Ishikawa (cell line): Measurements from ENCODE around the gene RALY.

Source experiments
- CEBPB ChIP-seq: IDR thresholded peaks from 2 replicates; pipeline ENCODE4 v1.6.1; 2012
- CREB1 ChIP-seq: IDR thresholded peaks from 2 replicates; pipeline ENCODE4 v1.6.1; 2012; ENCODE audit warnings: low read depth
- EGR1 ChIP-seq: IDR thresholded peaks from 2 replicates; pipeline ENCODE4 v1.6.1; 2012
- EP300 ChIP-seq: IDR thresholded peaks from 2 replicates; pipeline ENCODE4 v1.6.1; 2012; ENCODE audit warnings: borderline replicate concordance
- FOXM1 ChIP-seq: IDR thresholded peaks from 2 replicates; pipeline ENCODE4 v1.6.1; 2012; ENCODE audit warnings: low read depth, borderline replicate concordance
- MAX ChIP-seq: IDR thresholded peaks from 2 replicates; pipeline ENCODE4 v1.6.1; 2012
- NFIC ChIP-seq: IDR thresholded peaks from 2 replicates; pipeline ENCODE4 v1.6.1; 2012
- RAD21 ChIP-seq: IDR thresholded peaks from 2 replicates; pipeline ENCODE4 v1.6.1; 2012; ENCODE audit warnings: low read depth
- REST ChIP-seq: IDR thresholded peaks from 2 replicates; pipeline ENCODE4 v1.6.1; 2012; ENCODE audit warnings: low read depth, mild to moderate bottlenecking
- TAF1 ChIP-seq: IDR thresholded peaks from 2 replicates; pipeline ENCODE4 v1.6.1; 2012; ENCODE audit warnings: low read depth, mild to moderate bottlenecking
- TCF12 ChIP-seq: IDR thresholded peaks from 2 replicates; pipeline ENCODE4 v1.6.1; 2012; ENCODE audit warnings: low read depth
- TEAD4 ChIP-seq: IDR thresholded peaks from 2 replicates; pipeline ENCODE4 v1.6.1; 2012
- USF1 ChIP-seq: IDR thresholded peaks from 2 replicates; pipeline ENCODE4 v1.6.1; 2012
- YY1 ChIP-seq: IDR thresholded peaks from 2 replicates; pipeline ENCODE4 v1.6.1; 2012; ENCODE audit warnings: low read depth
- ZBTB7A ChIP-seq: IDR thresholded peaks from 2 replicates; pipeline ENCODE4 v1.6.1; 2012; ENCODE audit warnings: low read depth

The RALY gene

GRCh38 chr20:33951171-33951570 is 42.5 kb upstream of the RALY start:
- TF ChIP-seq ZBTB7A = no peak

- TF ChIP-seq YY1 = no peak
- TF ChIP-seq REST = no peak
- no peak for TF ChIP-seq TAF1
- TF ChIP-seq NFIC = no peak
- TF ChIP-seq EGR1 = no peak
- no peak for TF ChIP-seq ZBTB7A
- no peak for TF ChIP-seq CEBPB
- no peak for TF ChIP-seq CREB1
- TF ChIP-seq TCF12 = no peak
- TF ChIP-seq EP300 = no peak
- no peak for TF ChIP-seq MAX
- no peak for TF ChIP-seq TEAD4
- no peak for TF ChIP-seq USF1
Measured at GRCh38 chr20:33954504-33954903, 39.2 kb upstream of the RALY start.

- TF ChIP-seq CEBPB (no peak), YY1 (no peak), RAD21 (no peak), TAF1 (no peak), TCF12 (no peak), TEAD4 (no peak), EGR1 (no peak), USF1 (no peak)
Measured at GRCh38 chr20:33963751-33964150, 30.0 kb upstream of the RALY start.

- no peak for TF ChIP-seq TCF12
- no peak for TF ChIP-seq EP300
- TF ChIP-seq RAD21 = no peak
- TF ChIP-seq EGR1 = no peak
- TF ChIP-seq MAX = no peak
Measured at GRCh38 chr20:33964441-33964840, 29.3 kb upstream of the RALY start.

- no peak for TF ChIP-seq RAD21
- no peak for TF ChIP-seq EGR1
- no peak for TF ChIP-seq USF1
- TF ChIP-seq NFIC = no peak
- TF ChIP-seq CEBPB = no peak
- no peak for TF ChIP-seq MAX
- no peak for TF ChIP-seq TEAD4
- TF ChIP-seq YY1 = no peak
- TF ChIP-seq REST = no peak
- TF ChIP-seq TAF1 = no peak
- TF ChIP-seq ZBTB7A = no peak
- TF ChIP-seq TCF12 = no peak
- TF ChIP-seq CREB1 = no peak
- no peak for TF ChIP-seq FOXM1
- TF ChIP-seq EP300 = no peak
Measured at GRCh38 chr20:33967126-33967525, 26.6 kb upstream of the RALY start.

- TF ChIP-seq NFIC = no peak
- no peak for TF ChIP-seq FOXM1
- TF ChIP-seq EP300 = no peak
- TF ChIP-seq EGR1 = no peak
- TF ChIP-seq USF1 = no peak
- no peak for TF ChIP-seq CREB1
- TF ChIP-seq RAD21 = no peak
- TF ChIP-seq REST = no peak
- TF ChIP-seq MAX = no peak
- TF ChIP-seq ZBTB7A = no peak
Measured at GRCh38 chr20:33969563-33969962, 24.1 kb upstream of the RALY start.
